HepG2 (cell line): Measurements from ENCODE around the gene TPRG1. TPM values are rescaled to one million over a fixed set of nuclear protein-coding genes. Genes with fewer than 3 reads are reported as not detected.

Experiments used
- CBX1 ChIP-seq: IDR thresholded peaks from one replicate; pipeline ENCODE4 v1.6.1; 2016; ENCODE audit warnings: antibody characterized with exemption, low read depth
- HNF1A ChIP-seq, 2 experiments: sonication (generic) in 1 of 2; formaldehyde crosslinking in 1 of 2; IDR thresholded peaks; 2 replicates each; pipeline versions ENCODE4 v1.4.0 to v1.6.1; 2016 to 2020; ENCODE audit warnings: borderline replicate concordance in 1 of 2, low read depth in 1 of 2, mild to moderate bottlenecking in 1 of 2, missing genetic modification reagents in 1 of 2
- IKZF5 ChIP-seq: IDR thresholded peaks from 2 replicates; pipeline ENCODE4 v1.6.1; 2018; ENCODE audit warnings: missing genetic modification reagents, mild to moderate bottlenecking, missing compliant biosample characterization
- MEIS2 ChIP-seq: sonication (generic); formaldehyde crosslinking; IDR thresholded peaks from 2 replicates; pipeline ENCODE4 v1.9.0; 2021; ENCODE audit warnings: mild to moderate bottlenecking, missing genetic modification reagents
- NCOA5 ChIP-seq: sonication (generic); formaldehyde crosslinking; IDR thresholded peaks from 2 replicates; pipeline ENCODE4 v1.4.0; 2020; ENCODE audit warnings: missing genetic modification reagents
- PRDM15 ChIP-seq: sonication (generic); formaldehyde crosslinking; IDR thresholded peaks from 2 replicates; pipeline ENCODE4 v1.4.0; 2020; ENCODE audit warnings: missing genetic modification reagents
- RARG ChIP-seq: sonication (generic); formaldehyde crosslinking; IDR thresholded peaks from 2 replicates; pipeline ENCODE4 v1.4.0; 2020; ENCODE audit warnings: low read depth, mild to moderate bottlenecking, missing genetic modification reagents
- SMAD3 ChIP-seq: sonication (generic); formaldehyde crosslinking; IDR thresholded peaks from 2 replicates; pipeline ENCODE4 v1.4.0; 2020; ENCODE audit warnings: missing genetic modification reagents
- ZNF331 ChIP-seq: sonication (generic); formaldehyde crosslinking; IDR thresholded peaks from 2 replicates; pipeline ENCODE4 v1.4.0; 2020; ENCODE audit warnings: missing genetic modification reagents
- polyA plus RNA-seq, 8 experiments: library from polyadenylated mRNA; depleted of rRNA in 3 of 8; stranded (reverse) in 7 of 8; unstranded in 1 of 8; fragments of >200 nt; fragmentation: Illumina TruSeq in 4 of 8; extraction: Trizol in 4 of 8; gene quantifications; 2 replicates each; pipeline versions ENCODE4 v1.2.1 to v1.2.3, GENCODE V29; 2011 to 2016; ENCODE audit warnings: low read depth in 4 of 8, missing spikeins in 1 of 8, mixed read lengths in 1 of 8; ENCODE audit not compliant: insufficient read depth in 1 of 8
- total RNA-seq, 5 experiments: library from RNA; depleted of rRNA; stranded (reverse); fragments of >200 nt; fragmentation: Illumina TruSeq; extraction: Trizol; gene quantifications; 2 replicates each; pipeline ENCODE4 v1.2.3, GENCODE V29; 2016; ENCODE audit warnings: low read depth in 1 of 5
- TF ChIP-seq, protein P1 (sequence below): sonication (generic); formaldehyde crosslinking; IDR thresholded peaks from 2 replicates; pipeline ENCODE4 v1.9.0; 2021; ENCODE audit warnings: missing genetic modification reagents, borderline replicate concordance
- TF ChIP-seq, protein P2 (sequence below): sonication (generic); formaldehyde crosslinking; IDR thresholded peaks from 2 replicates; pipeline ENCODE4 v1.5.1; 2020; ENCODE audit warnings: mild to moderate bottlenecking, missing genetic modification reagents, borderline replicate concordance

TPRG1 gene
- total and polyA plus RNA-seq, 2 of the 13 experiments (the other 11 are each of a cell fraction or from before 2014, with no cell fraction given) = 0.17 TPM; not detected in 1

DNA sequence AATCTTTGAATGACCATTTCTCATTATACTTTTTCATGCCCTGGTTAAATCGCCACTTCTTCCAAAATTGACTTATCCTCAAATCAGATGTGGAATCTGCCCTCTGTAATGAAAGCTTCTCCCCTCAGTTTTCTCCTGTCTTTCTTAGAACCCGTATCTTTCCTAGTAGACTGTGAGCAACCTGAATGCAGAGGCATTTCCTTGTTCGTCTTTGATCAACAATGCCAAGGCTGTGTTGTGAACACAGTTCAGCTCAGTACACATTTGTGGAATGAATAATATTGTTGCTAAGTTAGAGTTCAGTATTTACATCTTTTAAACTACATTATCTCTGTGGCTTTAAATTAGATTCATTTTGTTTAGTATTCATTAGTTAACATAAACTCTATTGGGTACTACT is 123.3 kb downstream of the TPRG1 start (continued):
- no peak for TF ChIP-seq PRDM15 (CRISPR knock-in tag)
- TF ChIP-seq, protein P1, sequence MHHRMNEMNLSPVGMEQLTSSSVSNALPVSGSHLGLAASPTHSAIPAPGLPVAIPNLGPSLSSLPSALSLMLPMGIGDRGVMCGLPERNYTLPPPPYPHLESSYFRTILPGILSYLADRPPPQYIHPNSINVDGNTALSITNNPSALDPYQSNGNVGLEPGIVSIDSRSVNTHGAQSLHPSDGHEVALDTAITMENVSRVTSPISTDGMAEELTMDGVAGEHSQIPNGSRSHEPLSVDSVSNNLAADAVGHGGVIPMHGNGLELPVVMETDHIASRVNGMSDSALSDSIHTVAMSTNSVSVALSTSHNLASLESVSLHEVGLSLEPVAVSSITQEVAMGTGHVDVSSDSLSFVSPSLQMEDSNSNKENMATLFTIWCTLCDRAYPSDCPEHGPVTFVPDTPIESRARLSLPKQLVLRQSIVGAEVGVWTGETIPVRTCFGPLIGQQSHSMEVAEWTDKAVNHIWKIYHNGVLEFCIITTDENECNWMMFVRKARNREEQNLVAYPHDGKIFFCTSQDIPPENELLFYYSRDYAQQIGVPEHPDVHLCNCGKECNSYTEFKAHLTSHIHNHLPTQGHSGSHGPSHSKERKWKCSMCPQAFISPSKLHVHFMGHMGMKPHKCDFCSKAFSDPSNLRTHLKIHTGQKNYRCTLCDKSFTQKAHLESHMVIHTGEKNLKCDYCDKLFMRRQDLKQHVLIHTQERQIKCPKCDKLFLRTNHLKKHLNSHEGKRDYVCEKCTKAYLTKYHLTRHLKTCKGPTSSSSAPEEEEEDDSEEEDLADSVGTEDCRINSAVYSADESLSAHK = no peak
- no peak for TF ChIP-seq SMAD3 (CRISPR knock-in tag)
- no peak for TF ChIP-seq IKZF5 (CRISPR knock-in tag)
- TF ChIP-seq RARG (CRISPR knock-in tag) = no peak
- TF ChIP-seq NCOA5 (CRISPR knock-in tag) = no peak
- TF ChIP-seq MEIS2 = no peak
- TF ChIP-seq, protein P2, sequence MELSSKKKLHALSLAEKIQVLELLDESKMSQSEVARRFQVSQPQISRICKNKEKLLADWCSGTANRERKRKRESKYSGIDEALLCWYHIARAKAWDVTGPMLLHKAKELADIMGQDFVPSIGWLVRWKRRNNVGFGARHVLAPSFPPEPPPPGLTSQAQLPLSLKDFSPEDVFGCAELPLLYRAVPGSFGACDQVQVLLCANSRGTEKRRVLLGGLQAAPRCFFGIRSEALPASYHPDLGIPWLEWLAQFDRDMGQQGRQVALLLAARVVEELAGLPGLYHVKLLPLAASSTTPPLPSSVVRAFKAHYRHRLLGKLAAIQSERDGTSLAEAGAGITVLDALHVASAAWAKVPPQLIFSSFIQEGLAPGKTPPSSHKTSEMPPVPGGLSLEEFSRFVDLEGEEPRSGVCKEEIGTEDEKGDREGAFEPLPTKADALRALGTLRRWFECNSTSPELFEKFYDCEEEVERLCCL = no peak
- no peak for TF ChIP-seq ZNF331 (CRISPR knock-in tag)
- no peak for TF ChIP-seq HNF1A (IDR thresholded peaks at IDR 0.05; ENCODE audit: low read depth)
- no peak for TF ChIP-seq HNF1A (CRISPR knock-in tag; IDR thresholded peaks at IDR 0.05; ENCODE audit: borderline replicate concordance)
- no peak for TF ChIP-seq CBX1
